NCI-H2107 treated with DMSO at 0.1 percent for 48 hours (cell line): ENCODE results near the gene IZUMO1.

ENCODE experiments used
- DNase-seq: peaks from one replicate; lab custom pipeline; 2025; ENCODE audit not compliant: unreplicated experiment; lab: John Stamatoyannopoulos, UW

IZUMO1 gene

DNA sequence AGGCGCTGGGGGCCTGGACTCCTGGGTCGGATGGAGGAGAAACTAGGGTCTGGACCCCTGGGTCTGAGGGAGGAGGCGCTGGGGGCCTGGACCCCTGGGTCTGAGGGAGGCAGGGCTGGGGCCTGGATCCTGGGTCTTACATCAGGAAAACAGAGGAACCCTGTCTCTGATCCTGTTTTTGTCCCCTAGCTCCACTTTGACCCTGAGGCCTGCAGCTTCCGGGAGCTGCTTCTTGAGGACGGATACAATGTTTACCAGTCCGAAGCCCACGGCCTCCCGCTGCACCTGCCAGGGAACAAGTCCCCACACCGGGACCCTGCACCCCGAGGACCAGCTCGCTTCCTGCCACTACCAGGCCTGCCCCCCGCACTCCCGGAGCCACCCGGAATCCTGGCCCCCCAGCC is 11.0 kb upstream of the IZUMO1 start:
- no peak for DNase-seq

DNA sequence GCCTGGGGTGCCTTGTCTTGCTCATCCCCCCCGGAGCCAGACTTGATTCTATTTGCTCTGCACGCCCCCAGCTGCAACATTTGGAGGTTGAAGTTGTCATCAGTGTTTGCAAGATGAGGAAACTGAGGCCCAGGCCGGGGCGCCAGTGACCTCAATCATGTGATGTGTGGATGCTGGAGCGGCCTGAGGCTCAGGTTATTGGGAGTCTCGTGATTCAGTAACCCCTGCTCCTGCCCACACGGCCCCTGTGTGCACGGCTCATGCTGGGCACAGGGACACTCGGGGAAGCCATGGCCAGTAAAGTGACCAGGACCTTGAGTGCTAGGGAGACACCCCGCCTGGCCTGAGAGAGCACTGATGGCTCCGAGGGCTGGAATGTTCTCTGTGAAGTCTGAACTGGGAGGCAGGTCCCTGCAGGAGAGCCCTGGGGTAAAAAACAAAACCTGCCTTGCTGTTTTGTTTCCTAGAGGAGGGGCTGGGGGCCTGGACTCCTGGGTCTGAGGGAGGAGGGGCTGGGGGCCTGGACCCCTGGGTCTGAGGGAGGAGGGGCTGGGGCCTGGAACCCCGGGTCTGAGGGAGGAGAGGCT is 10.5 kb upstream of the IZUMO1 start:
- DNase-seq: no peak

DNA sequence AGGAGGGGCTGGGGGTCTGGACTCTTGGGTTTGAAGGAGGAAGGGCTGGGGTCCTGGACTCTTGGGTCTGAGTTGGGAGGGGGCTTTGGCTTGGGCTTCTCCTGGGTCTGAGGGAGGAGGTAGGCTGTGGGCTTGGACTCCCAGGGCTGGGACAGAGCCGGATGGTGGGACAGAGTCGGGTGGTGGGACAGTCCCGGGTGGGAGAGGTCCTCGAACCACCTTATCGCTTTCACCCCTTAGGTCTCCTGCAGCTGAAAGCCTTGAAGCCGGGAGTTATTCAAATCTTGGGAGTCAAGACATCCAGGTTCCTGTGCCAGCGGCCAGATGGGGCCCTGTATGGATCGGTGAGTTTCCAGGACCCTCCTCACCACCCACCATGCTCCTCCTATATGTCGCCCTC is 10.0 kb upstream of the IZUMO1 start:
- no peak for DNase-seq

DNA sequence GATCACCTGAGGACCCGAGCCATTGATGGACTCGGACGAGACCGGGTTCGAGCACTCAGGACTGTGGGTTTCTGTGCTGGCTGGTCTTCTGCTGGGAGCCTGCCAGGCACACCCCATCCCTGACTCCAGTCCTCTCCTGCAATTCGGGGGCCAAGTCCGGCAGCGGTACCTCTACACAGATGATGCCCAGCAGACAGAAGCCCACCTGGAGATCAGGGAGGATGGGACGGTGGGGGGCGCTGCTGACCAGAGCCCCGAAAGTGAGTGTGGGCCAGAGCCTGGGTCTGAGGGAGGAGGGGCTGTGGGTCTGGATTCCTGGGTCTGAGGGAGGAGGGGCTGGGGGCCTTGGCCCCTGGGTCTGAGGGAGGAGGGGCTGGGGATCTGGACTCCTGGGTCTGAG is 9.5 kb upstream of the IZUMO1 start:
- no peak for DNase-seq

DNA sequence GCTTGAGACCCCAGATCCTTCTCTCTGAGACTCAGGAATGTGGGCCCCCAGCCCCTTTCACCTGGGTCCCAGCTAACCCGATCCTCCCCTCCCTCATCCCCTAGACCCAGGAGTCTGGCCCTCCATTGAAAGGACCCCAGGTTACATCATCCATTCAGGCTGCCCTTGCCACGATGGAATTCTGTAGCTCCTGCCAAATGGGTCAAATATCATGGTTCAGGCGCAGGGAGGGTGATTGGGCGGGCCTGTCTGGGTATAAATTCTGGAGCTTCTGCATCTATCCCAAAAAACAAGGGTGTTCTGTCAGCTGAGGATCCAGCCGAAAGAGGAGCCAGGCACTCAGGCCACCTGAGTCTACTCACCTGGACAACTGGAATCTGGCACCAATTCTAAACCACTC is 9.1 kb upstream of the IZUMO1 start:
- DNase-seq: no peak

DNA sequence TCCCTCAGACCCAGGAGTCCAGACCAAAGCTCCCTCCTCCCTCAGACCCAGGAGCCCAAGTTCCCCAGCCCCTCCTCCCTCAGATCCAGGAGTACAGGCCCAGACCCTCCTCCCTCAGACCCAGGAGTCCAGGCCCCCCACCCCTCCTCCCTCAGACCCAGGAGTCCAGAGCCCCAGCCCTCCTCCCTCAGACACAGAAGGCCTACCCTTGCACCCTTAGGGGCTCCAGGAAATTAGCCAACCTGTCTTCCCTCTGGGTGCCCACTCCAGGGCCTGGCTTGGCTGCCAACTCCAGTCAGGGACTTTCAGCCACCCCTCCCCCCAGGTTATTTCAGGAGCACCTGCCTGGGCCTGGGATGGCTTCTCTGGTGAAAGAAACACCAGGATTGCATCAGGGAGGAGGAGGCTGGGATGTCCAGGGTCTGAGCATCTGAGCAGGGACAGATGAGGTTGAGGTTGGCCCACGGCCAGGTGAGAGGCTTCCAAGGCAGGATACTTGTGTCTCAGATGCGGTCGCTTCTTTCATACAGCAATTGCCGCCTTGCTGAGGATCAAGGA is 8.5 kb upstream of the IZUMO1 start, which contains the start of gene FGF21:
TSS of gene FGF21 (plus strand) at position 441 of the 558 bp plus-strand sequence. CDS start 713 bp downstream, outside the sequence.
- peak; percentile 57 for DNase-seq

- DNase-seq: peak; percentile 84
Measured at GRCh38 chr19:48752496-48753365, 6.0 kb upstream of the IZUMO1 start, which contains the start of gene FUT1. TSS of gene FUT1 (minus strand) at chr19:48752641. CDS start at chr19:48751281, 1,360 bp downstream.

DNA sequence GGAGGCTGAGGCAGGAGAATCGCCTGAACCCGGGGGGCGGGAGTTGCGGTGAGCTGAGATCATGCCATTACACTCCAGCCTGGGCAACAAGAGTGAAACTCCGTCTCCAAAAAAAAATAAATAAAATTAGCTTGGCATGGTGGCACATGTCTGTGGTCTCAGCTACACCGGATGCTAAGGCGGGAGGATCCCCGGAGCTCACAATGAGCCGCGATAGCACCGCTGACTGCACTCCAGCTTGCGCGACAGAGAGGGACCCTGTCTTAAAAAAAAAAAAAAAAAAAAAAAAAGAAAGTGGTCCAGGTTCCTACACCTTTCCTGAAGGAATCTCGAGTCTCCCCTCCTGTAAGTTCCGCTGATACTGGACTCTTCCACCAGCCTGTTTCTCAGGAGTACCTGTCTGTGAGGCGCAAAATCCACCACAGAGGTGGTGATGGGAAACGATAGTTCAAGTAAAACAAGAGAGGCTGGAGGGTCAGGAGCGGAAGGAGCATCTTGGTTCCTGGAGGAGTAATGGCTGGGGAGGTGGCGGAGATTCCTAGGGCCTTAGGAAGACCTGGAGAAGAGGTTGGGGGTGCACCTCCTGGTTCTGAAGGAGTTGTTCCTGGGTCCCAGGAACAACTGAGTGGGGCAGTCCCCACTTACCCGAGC is 5.3 kb upstream of the IZUMO1 start:
- no peak for DNase-seq

DNA sequence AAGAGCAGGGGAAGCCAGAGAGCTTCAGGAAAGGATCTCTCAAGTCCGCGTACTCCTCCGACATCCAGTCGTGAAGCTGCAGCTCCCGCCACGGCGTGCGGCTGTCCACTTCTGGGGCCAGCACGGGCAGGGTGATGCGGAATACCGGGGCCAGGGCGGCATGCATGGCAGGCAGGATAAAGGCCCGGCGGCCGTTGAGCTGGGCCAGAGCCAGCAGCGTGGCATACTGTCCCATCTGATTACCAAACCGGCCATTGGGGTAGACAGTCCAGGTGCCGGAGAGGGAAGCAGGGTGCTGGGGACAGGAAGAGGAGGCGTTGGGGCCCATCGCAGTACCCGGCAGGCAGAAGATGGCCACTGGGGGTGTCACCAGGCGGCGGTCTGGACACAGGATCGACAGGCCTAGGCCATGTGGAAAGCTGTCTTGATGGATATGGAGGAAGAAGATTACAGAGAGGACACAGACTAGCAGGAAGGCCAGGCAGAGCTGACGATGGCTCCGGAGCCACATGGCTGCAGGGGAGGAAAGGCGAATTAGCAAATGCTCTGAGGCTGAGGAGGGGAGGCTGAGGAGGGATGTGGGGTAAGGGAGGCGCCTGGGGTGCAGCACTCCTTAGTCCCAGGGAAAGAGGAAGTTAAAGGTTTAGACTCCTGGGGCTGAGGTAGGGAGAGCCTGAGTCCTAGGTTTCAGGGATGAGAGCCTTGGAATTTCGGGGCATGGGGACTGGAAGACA is 4.2 kb upstream of the IZUMO1 start:
- DNase-seq: no peak

DNA sequence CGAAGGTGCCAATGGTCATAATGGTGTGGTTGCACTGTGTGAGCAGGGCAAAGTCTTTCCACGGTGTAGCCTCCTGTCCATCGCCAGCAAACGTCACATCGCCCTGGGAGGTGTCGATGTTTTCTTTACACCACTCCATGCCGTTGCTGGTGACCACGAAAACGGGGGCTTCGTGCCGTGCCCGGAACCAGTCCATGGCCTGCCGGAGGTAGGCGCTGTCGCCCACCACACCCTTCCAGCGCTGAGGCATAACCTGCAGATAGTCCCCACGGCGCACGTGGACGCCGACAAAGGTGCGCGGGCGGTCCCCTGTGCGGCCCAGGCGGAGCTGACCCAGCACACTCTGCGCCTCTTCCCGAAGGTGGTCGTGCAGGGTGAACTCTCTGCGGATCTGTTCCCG is 3.6 kb upstream of the IZUMO1 start:
- DNase-seq: no peak

DNA sequence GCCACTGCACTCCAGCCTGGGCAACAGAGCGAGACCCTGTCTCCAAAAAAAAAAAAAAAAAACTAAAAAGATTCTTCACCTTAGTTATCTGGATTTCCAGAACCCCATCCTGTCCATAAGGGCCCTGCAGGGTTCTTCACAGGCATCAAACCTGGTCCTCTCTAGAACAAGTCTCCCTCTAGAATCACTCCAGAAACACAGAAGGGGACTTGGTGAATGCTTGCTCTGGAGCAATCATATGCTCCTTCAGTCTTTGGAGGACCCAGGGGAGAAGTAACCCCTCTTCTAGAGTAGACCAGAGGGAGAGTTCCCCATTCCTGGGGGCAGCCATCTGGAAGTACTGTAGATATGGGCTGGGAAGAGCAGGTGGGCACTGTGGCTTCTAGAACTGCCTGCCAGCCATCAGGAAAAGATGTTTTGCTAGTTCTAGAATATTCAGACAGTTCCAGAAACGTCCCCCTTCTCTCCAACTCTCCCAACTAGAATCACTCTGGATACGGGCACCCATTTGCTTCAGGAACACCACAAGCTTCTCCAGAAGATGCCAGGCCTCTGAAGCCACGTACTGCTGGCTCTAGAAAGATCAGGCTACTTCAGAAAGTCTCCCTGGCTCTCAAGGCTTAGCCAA is 3.0 kb upstream of the IZUMO1 start:
- no peak for DNase-seq

- DNase-seq: no peak
Measured at GRCh38 chr19:48746110-48746509, 599 bp downstream of the IZUMO1 start.

GRCh38 chr19:48745208-48745995 is 1.3 kb downstream of the IZUMO1 start:
- DNase-seq: peak; percentile 15

DNA sequence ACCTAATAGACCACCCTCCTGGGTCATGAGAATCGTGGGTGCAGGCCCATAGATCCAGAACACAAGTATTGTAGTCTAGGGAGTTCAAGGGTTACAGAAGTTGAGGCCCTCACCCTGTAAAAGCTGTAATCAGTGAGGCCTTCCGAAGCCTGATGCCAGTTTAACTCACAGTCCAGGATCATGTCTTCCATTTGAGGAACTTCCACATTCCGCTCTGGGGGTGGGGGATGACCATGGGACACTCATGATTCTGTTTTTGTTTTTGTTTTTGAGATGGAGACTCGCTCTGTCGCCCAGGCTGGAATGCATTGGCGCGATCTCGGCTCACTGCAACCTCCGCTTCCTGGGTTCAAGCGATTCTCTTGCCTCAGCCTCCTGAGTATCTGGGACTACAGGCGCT is 4.6 kb downstream of the IZUMO1 start:
- DNase-seq: no peak

GRCh38 chr19:48741129-48741999 is 5.3 kb downstream of the IZUMO1 start:
- no peak for DNase-seq

DNA sequence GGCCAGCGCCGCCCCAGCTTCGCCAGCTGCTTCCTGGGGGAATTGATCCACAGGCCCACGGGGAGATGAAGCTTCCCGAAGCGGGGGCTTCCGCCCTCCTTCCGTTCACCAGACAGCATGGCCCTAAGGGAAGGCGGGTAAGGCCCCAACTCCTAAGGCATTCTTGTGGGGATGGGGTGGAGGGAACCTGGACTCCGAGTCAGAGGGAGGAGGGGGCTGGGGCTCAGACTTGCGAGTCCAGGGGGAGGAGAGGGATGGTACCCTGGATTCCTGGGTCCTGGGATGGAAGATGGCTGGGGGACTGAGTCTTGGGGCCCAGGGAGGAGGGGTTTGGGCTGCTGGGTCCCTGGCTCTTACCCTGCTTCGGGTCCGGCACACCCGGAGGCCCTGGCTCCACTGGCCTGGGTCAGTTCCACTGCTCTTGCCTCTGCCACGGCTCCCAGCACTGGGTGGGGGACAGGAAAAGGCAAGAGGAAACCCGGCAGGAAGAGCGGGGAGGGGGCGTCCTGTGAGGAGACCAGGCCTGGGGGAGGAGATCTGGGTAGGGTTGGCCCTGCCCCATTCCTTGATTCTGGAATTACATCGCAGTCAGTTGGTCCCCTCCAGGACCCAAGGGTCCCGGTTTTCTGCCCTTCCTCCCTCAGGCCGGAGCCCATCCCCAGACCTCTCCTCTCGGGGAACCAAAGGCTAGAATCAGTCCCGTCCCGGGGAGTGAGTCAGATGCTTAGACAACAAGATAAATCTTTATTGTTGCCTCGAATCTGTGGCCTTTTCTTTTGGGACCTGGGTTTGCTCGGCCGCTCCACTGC is 6.3 kb downstream of the IZUMO1 start, which contains the start of gene RASIP1:
TSS of gene RASIP1 (minus strand) at position 447 of the 809 bp plus-strand sequence. CDS start at position 119, 328 bp downstream.
- DNase-seq: no peak

DNA sequence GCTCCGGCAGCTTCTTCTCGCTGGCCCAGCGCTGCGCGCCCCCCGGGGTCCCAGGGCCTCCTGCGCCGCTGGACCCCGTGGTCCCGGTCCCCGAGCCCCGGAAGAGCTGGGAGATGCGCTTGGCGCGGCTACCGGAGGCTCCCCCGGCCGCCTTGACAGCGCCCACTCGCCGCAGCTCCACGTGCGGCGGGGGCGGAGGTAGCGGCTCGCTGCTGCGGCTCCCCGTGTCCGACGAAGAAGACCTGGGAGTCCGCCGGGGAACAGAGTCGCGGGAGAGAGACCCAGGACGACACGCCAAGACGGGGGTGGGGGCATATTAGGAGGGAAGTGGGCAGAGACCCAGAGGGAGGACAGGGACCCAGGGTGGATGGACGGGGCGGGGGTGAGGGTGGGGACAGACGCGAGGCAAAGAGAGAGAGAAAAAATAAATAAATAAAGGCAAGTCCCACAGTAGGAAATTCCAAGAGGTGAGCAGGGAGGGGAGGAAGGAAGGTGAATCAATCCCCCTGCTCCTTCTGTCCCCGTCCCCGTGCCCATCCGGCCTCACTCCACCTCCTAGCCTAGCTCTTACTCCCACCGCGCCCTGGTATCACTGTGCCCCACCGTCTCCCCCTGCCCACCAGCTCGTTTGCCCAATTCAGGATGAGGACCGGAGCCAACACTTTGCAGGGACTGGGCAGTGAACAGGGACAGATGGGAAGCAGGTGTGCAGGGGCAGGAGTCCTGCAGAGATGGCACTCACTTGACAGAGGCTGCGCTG is 7.1 kb downstream of the IZUMO1 start:
- peak; percentile 27 for DNase-seq
